ENCODE results near the gene PFDN1.

Gene PFDN1

DNA sequence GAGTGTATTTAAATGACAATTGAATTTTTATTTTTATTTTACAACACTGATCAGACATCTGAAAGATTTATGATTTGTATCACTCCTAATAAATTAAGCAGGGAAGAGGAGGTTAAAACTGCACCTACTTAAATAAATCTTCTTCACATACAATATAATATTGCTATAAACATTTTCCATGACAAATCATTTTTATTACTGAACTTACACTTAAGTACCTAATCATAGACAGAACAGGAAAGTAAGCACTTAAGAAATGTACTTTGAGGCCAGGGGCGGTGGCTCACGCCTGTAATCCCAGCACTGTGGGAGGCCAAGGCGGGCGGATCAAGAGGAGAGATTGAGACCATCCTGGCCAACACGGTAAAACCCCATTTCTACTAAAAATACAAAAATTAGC is 3.8 kb downstream of the PFDN1 start:
- H2AFZ ChIP-seq (ENCODE audit: low read depth, low read length): no peak overlapping the region
- H3K9me3 ChIP-seq (ENCODE audit: low read length): no peaks in the 10 kb centered on the region
- H3K4me1 ChIP-seq (ENCODE audit: insufficient read depth, low read length): peaks cover 29% of the 10 kb centered on the region
- no peak overlapping the region for H3K4me3 ChIP-seq (ENCODE audit: low read length)
- peaks cover 27% of the 10 kb centered on the region for H3K36me3 ChIP-seq (ENCODE audit: insufficient read depth, low read length)
- no peaks in the 10 kb centered on the region for H3K27me3 ChIP-seq (ENCODE audit: insufficient read depth, low read length)

DNA sequence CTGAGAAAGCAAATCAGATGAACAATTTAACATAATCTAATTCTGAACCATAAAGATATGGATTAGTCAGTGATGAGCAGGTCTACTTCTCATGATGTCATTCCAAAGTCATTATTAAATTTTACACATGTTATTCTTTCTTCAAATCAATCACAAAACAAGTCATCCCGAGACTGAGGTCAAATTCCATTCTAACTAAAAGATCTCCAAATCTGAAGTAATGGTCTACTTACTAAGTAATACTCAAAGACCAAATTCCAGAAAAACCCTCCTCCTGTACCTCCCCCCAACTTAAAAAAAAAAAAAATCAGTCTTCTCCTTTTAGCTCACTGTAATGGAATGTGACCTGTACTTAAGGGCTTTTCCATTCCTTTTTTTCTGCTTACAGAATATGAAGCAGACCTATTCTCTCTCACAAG is 4.7 kb downstream of the PFDN1 start:
- no peak overlapping the region for H3K4me3 ChIP-seq (ENCODE audit: low read length)
- H3K36me3 ChIP-seq (ENCODE audit: insufficient read depth, low read length): peaks cover 27% of the 10 kb centered on the region
- no peaks in the 10 kb centered on the region for H3K9me3 ChIP-seq (ENCODE audit: low read length)
- no peaks in the 10 kb centered on the region for H3K27me3 ChIP-seq (ENCODE audit: insufficient read depth, low read length)
- peaks cover 33% of the 10 kb centered on the region for H3K4me1 ChIP-seq (ENCODE audit: insufficient read depth, low read length)
- no peak overlapping the region for H2AFZ ChIP-seq (ENCODE audit: low read depth, low read length)

DNA sequence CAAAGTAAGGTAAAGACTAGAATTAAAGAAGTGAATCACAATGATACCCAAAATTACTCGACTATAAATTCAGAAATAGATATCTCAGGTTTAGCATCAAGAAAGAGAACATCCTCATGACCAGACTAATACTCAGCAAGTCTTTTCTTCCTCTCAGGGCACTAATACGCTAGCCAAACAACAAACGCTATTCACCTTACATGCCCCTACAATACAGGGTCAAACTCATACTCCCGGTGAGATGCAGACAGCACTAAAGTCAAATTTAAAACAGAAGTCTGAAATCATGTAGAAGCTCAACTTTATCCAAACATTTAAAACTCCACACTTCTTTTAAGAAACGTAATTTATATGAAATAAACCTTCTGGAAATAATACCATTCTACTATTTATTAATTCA is 5.6 kb downstream of the PFDN1 start:
- no peaks in the 10 kb centered on the region for H3K27me3 ChIP-seq (ENCODE audit: insufficient read depth, low read length)
- H2AFZ ChIP-seq (ENCODE audit: low read depth, low read length): no peak overlapping the region
- no peaks in the 10 kb centered on the region for H3K9me3 ChIP-seq (ENCODE audit: low read length)
- H3K4me1 ChIP-seq (ENCODE audit: insufficient read depth, low read length): peaks cover 33% of the 10 kb centered on the region
- peaks cover 27% of the 10 kb centered on the region for H3K36me3 ChIP-seq (ENCODE audit: insufficient read depth, low read length)
- no peak overlapping the region for H3K4me3 ChIP-seq (ENCODE audit: low read length)

DNA sequence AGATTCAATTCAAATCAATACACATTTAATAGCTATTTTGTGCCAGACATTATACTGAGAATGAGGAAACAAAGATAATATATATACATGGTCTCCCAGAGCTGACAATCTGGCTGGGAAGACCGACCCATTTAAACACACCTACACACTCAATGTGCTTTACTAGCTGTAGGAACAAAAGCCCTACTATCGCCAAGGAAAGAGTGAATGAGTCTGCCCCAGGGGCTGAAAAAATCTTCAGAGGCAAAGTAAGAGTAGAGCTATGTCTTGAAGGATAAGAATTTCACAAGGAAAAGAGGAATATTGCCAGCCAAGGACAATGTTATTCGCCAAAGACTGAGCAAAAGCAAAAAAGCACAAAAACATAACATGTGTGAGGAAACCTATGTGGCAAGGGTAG is 6.6 kb downstream of the PFDN1 start:
- Histone ChIP-seq H3K36me3 (ENCODE audit: insufficient read depth, low read length) (peaks cover 27% of the 10 kb centered on the region), H2AFZ (ENCODE audit: low read depth, low read length) (no peak overlapping the region), H3K4me3 (ENCODE audit: low read length) (no peak overlapping the region), H3K9me3 (ENCODE audit: low read length) (no peaks in the 10 kb centered on the region), H3K4me1 (ENCODE audit: insufficient read depth, low read length) (peaks cover 27% of the 10 kb centered on the region), H3K27me3 (ENCODE audit: insufficient read depth, low read length) (no peaks in the 10 kb centered on the region)

DNA sequence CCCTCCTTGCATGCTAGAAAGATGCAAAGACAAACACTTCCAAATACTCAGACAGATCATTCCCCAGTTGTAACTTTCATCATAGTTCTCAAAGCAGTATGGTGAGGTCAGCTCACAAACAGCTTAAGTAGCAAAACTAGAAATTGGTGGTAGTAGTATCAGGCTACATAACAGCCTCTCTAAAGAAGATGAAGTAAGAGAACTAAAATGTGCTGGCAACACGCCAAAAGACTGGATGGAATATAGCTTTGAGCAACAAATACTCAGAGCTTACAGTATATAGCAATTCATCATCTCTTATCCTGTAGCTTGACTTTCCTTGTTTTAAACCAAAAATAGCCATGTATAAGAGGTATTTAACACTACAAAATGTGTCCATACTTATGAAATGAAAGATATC is 7.5 kb downstream of the PFDN1 start:
- H2AFZ ChIP-seq (ENCODE audit: low read depth, low read length): no peak overlapping the region
- no peaks in the 10 kb centered on the region for H3K9me3 ChIP-seq (ENCODE audit: low read length)
- peaks cover 23% of the 10 kb centered on the region for H3K4me1 ChIP-seq (ENCODE audit: insufficient read depth, low read length)
- H3K4me3 ChIP-seq (ENCODE audit: low read length): no peak overlapping the region
- H3K27me3 ChIP-seq (ENCODE audit: insufficient read depth, low read length): no peaks in the 10 kb centered on the region
- peaks cover 27% of the 10 kb centered on the region for H3K36me3 ChIP-seq (ENCODE audit: insufficient read depth, low read length)

DNA sequence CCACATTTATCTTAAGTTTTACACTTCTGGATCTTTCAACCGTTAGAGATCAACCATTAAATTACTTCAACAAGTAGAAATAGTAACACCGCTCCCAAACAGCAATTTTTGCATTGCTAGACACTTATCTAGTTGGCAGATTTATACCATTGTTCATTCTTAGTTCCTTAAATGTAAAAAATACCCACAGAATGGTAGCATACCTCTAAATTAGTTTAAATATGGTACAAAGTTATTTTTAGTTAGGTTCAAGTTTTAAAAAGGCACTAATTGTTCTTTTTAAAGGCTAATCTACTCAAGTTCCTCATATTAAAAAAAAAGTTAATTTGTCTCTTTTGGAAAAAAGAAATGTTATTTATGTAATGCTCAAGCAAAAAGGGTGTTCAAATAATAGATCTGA is 8.1 kb downstream of the PFDN1 start:
- no peaks in the 10 kb centered on the region for H3K9me3 ChIP-seq (ENCODE audit: low read length)
- H3K4me3 ChIP-seq (ENCODE audit: low read length): no peak overlapping the region
- H3K4me1 ChIP-seq (ENCODE audit: insufficient read depth, low read length): peaks cover 23% of the 10 kb centered on the region
- H3K27me3 ChIP-seq (ENCODE audit: insufficient read depth, low read length): no peaks in the 10 kb centered on the region
- H3K36me3 ChIP-seq (ENCODE audit: insufficient read depth, low read length): peaks cover 20% of the 10 kb centered on the region
- H2AFZ ChIP-seq (ENCODE audit: low read depth, low read length): no peak overlapping the region

DNA sequence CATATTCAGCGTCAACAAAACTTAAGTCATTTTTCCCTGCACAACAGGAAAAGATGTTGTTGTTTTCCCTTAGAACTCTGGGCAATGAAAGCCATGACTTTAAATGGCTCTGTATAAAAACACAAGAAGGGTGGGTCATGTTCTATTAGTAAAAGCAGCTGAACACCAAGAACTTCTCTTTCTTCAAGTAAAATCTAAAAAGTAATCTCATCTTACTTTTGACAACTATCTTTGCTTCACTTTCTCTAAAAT is 9.1 kb downstream of the PFDN1 start:
- Histone ChIP-seq H3K9me3 (ENCODE audit: low read length) (no peaks in the 10 kb centered on the region), H2AFZ (ENCODE audit: low read depth, low read length) (no peak overlapping the region), H3K36me3 (ENCODE audit: insufficient read depth, low read length) (peaks cover 11% of the 10 kb centered on the region), H3K4me3 (ENCODE audit: low read length) (no peak overlapping the region), H3K27me3 (ENCODE audit: insufficient read depth, low read length) (no peaks in the 10 kb centered on the region), H3K4me1 (ENCODE audit: insufficient read depth, low read length) (peaks cover 23% of the 10 kb centered on the region)

DNA sequence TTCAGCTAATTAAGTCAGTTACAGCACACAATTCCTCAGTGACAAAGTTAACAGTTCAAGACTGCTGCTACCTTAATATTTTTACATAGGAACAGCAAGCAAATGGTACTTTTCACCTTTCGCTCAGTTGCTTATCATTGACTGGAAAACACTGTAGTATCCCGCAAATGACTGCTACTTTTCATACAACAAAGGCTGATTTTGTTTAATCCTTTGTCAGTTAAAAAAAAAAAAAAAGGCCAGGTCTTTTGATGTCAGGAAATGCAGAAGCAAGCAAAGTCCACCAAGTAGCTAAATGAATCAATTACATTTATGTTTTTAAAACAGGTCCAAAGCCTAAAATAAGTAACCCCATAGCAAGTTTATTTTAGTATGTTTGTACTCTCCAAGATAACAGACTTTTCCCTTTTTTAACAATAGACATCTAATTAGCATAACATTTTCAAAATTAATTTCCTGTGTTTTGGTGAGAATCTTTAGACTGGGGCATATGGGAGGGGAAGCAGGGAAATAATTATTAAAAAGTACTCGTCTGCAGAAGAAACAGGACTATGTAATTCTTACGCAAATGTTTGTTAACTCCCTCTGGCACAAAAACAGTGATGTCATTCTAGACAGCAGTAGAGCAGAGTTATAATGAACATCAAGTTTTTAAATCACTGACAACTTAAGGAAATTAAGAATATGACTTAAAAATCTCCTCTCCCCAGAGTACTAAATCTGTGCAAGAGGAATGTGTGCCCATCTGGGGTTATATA is 9.6 kb downstream of the PFDN1 start:
- Histone ChIP-seq H2AFZ (ENCODE audit: low read depth, low read length) (no peak overlapping the region), H3K4me3 (ENCODE audit: low read length) (no peak overlapping the region), H3K36me3 (ENCODE audit: insufficient read depth, low read length) (peaks cover 6% of the 10 kb centered on the region), H3K27me3 (ENCODE audit: insufficient read depth, low read length) (no peaks in the 10 kb centered on the region), H3K9me3 (ENCODE audit: low read length) (no peaks in the 10 kb centered on the region), H3K4me1 (ENCODE audit: insufficient read depth, low read length) (peaks cover 18% of the 10 kb centered on the region)

DNA sequence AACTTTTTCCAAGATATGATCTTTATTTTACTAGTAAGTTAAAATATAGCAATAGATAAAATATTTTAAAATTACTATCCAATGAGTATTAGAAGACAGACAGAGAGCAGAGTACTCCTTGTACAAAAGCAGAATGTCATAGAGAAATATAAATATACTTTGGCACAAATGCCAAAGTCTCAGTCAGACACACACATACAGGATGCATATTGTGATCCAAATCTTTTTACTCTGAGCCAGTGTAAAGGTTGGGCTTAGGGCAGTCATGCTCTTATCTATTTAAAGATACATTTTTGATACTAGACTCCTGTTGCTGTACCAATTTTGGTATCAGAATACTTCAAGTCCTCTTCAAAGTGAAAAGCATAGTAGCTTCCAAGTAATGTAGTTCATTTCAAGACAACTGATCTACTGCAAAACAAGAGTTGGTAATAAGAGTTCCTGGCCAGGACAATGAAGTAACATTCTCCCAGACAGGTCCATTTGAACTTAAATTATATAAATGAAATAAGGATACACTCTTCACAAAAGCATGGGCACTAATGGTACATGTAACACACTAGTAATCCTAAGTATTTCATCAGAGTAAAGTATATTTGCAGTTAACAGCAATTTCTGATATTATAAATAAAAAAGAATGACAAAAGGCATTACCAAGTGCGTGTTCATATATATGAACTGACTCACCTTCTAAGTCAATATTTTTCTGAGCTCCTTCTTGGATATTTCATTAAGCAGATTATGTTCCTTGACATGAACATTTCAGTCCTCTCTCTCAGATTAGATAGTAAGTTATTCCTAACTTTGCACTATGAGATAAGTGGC is 10.5 kb downstream of the PFDN1 start:
- H3K27me3 ChIP-seq (ENCODE audit: insufficient read depth, low read length): no peaks in the 10 kb centered on the region
- no peaks in the 10 kb centered on the region for H3K36me3 ChIP-seq (ENCODE audit: insufficient read depth, low read length)
- no peak overlapping the region for H3K4me3 ChIP-seq (ENCODE audit: low read length)

DNA sequence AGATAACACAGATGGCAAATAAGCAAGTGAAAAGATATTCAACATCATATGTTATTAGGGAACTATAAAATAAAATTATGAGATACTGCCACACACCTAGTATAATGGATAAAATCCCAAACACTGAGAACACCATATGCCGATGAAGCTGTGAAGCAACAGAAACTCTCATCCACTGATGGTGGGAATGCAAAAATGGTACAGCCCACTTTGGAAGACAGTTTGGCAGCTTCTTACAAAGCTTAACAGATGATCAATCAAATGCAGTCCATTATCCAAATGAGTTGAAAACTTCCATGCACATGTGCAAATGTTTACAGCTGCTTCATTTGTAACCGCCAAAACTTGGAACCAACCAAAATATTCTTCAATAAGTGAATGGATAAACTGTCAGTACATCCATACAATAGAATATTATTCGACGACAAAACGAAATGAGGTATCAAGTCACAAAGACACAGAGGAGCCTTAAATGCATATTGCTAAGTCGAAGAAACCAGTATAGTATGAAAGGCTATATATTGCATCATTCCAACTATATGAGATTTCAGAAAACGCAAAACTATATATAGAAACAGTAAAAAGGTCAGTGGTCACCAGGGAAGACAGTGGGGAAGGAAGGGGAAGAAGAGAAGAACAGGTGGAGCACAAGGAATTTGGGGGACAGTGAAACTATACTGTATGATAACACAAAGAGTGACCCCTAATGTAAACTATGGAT is 14.9 kb downstream of the PFDN1 start:
- Histone ChIP-seq H3K36me3 (ENCODE audit: insufficient read depth, low read length) (no peaks in the 10 kb centered on the region), H3K9me3 (ENCODE audit: low read length) (no peaks in the 10 kb centered on the region), H2AFZ (ENCODE audit: low read depth, low read length) (no peak overlapping the region), H3K27me3 (ENCODE audit: insufficient read depth, low read length) (no peaks in the 10 kb centered on the region), H3K4me3 (ENCODE audit: low read length) (no peak overlapping the region), H3K4me1 (ENCODE audit: insufficient read depth, low read length) (no peaks in the 10 kb centered on the region)

More for the DNA sequence above, 10.5 kb downstream of the PFDN1 start:
- H3K4me1 ChIP-seq (ENCODE audit: insufficient read depth, low read length): peaks cover 10% of the 10 kb centered on the region
- H2AFZ ChIP-seq (ENCODE audit: low read depth, low read length): no peak overlapping the region
- H3K9me3 ChIP-seq (ENCODE audit: low read length): no peaks in the 10 kb centered on the region

DNA sequence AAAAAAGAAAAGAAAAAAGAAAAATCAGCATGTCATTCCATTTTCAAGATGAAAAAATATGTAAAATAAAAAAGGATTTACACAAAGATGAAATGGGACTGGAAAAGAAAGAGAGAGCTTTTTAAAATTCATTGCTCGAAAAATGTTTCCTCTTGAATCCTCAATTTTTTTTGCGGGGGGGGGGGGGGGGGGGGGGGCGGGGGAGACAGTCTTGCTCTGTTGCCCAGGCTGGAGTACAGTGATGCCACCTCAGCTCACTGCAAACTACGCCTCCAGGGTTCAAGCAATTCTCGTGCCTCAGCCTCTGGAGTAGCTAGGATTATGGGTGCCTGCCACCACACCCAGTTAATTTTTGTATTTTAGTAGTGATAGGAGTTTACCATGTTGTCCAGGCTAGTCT is 16.5 kb downstream of the PFDN1 start:
- H3K4me1 ChIP-seq (ENCODE audit: insufficient read depth, low read length): no peaks in the 10 kb centered on the region
- no peaks in the 10 kb centered on the region for H3K9me3 ChIP-seq (ENCODE audit: low read length)
- peaks cover 1% of the 10 kb centered on the region for H3K36me3 ChIP-seq (ENCODE audit: insufficient read depth, low read length)
- no peak overlapping the region for H3K4me3 ChIP-seq (ENCODE audit: low read length)
- H3K27me3 ChIP-seq (ENCODE audit: insufficient read depth, low read length): no peaks in the 10 kb centered on the region
- H2AFZ ChIP-seq (ENCODE audit: low read depth, low read length): no peak overlapping the region

DNA sequence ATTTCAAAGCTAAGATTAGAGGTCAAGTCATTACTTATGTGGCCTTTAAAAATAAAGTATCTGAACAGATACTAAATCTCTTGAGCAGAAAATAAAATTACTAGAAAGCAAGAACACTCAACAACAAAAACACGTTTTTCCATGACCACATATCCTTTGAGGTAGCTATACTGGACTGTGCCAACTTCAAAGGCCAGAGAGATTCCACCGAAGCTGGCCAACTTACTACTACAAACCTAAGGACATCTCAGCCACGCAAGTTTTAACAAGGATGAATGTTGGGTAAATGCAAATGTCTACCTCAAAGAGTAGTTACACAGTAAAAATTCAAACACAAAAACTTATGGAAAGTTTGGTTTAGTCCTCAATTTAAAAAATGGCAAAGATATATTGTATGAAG is 18.9 kb downstream of the PFDN1 start:
- Histone ChIP-seq H3K4me1 (ENCODE audit: insufficient read depth, low read length) (no peaks in the 10 kb centered on the region), H3K36me3 (ENCODE audit: insufficient read depth, low read length) (peaks cover 16% of the 10 kb centered on the region), H3K9me3 (ENCODE audit: low read length) (no peaks in the 10 kb centered on the region), H3K4me3 (ENCODE audit: low read length) (no peak overlapping the region), H3K27me3 (ENCODE audit: insufficient read depth, low read length) (no peaks in the 10 kb centered on the region), H2AFZ (ENCODE audit: low read depth, low read length) (no peak overlapping the region)

DNA sequence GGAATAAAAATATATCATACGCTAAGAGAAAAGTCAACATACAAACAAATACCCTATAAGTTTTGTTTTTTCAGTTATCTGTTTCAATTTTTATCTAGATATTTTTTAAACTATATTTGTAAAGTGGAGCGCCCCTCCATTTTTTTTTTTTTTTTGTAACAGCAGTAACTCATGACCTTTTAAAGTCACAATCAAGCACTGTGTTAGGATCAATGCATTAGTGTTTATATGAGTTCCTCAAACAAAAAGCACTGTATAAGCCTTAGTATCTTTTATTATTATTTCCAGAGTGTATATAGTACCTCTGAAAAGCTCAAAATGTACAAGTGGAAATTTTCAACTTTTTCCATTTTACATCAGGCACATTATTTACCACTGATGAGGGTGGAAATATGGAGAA is 20.6 kb downstream of the PFDN1 start:
- peaks cover 21% of the 10 kb centered on the region for H3K36me3 ChIP-seq (ENCODE audit: insufficient read depth, low read length)
- no peak overlapping the region for H3K4me3 ChIP-seq (ENCODE audit: low read length)
- H3K4me1 ChIP-seq (ENCODE audit: insufficient read depth, low read length): no peaks in the 10 kb centered on the region
- H3K9me3 ChIP-seq (ENCODE audit: low read length): no peaks in the 10 kb centered on the region
- H2AFZ ChIP-seq (ENCODE audit: low read depth, low read length): no peak overlapping the region
- H3K27me3 ChIP-seq (ENCODE audit: insufficient read depth, low read length): no peaks in the 10 kb centered on the region

All from neuron (in vitro differentiated cells).